Osteoblast (primary cell): ENCODE results near the gene ZNF778. TPM values are rescaled to one million over a fixed set of nuclear protein-coding genes. Genes with fewer than 3 reads are reported as not detected.
"Not testable (repeated sequence)": the region's sequence is repeated elsewhere in the genome, so short reads cannot be mapped to it uniquely, and the experiment has no call there.

ENCODE experiments used
- DNase-seq: peaks from one replicate; pipeline ENCODE4 v3.0.0; 2011; ENCODE audit warnings: low spot score, mixed read lengths; ENCODE audit not compliant: insufficient read length; ENCODE audit errors: missing footprints
- H2AFZ ChIP-seq: 2 replicates; pipeline ENCODE4 v1.6.0; 2011; ENCODE audit warnings: mild to moderate bottlenecking, low read length
- H3K27ac ChIP-seq: 2 replicates; pipeline ENCODE4 v1.5.1; 2011; ENCODE audit warnings: mild to moderate bottlenecking, low read depth, low read length, moderate library complexity
- H3K27me3 ChIP-seq: 2 replicates; pipeline ENCODE4 v1.6.0; 2012; ENCODE audit warnings: mild to moderate bottlenecking, control low read depth, inconsistent platforms, low read length, moderate library complexity; ENCODE audit not compliant: insufficient read depth
- H3K36me3 ChIP-seq: 2 replicates; pipeline ENCODE4 v1.5.1; 2011; ENCODE audit warnings: mild to moderate bottlenecking, low read length, control low read depth, moderate library complexity; ENCODE audit not compliant: insufficient read depth
- H3K4me1 ChIP-seq: 2 replicates; pipeline ENCODE4 v1.5.1; 2011; ENCODE audit warnings: mild to moderate bottlenecking, low read length, control low read depth, moderate library complexity; ENCODE audit not compliant: insufficient read depth
- H3K4me2 ChIP-seq: 2 replicates; pipeline ENCODE4 v1.6.0; 2011; ENCODE audit warnings: mild to moderate bottlenecking, low read length; ENCODE audit not compliant: insufficient read depth
- H3K4me3 ChIP-seq: fragments of 200-600 bp; sonication (generic); 3 replicates; pipeline ENCODE4 v1.5.1; 2012; ENCODE audit warnings: mild to moderate bottlenecking, low read length, inconsistent platforms; ENCODE audit not compliant: insufficient read depth
- H3K79me2 ChIP-seq: 2 replicates; pipeline ENCODE4 v1.6.0; 2012; ENCODE audit warnings: mild to moderate bottlenecking, low read length, control low read depth, inconsistent platforms; ENCODE audit not compliant: insufficient read depth
- H3K9me3 ChIP-seq: 2 replicates; pipeline ENCODE4 v1.5.1; 2011; ENCODE audit warnings: low read depth, low read length, control low read depth
- H4K20me1 ChIP-seq: 2 replicates; pipeline ENCODE4 v1.6.0; 2012; ENCODE audit warnings: mild to moderate bottlenecking, low read length, control low read depth; ENCODE audit not compliant: insufficient read depth
- total RNA-seq: library from RNA; depleted of rRNA; stranded (reverse); fragments of >200 nt; gene quantifications from 2 replicates; pipeline ENCODE4 v1.2.3, GENCODE V29; 2012
- TF ChIP-seq, protein P1 (sequence below): IDR thresholded peaks from 2 replicates; pipeline ENCODE4 v1.5.1; 2011; ENCODE audit warnings: mild to moderate bottlenecking, low read depth, low read length, moderate library complexity; ENCODE audit errors: extremely low read depth

Gene ZNF778
- total RNA-seq, 1 donor, result 8.7 TPM

DNA sequence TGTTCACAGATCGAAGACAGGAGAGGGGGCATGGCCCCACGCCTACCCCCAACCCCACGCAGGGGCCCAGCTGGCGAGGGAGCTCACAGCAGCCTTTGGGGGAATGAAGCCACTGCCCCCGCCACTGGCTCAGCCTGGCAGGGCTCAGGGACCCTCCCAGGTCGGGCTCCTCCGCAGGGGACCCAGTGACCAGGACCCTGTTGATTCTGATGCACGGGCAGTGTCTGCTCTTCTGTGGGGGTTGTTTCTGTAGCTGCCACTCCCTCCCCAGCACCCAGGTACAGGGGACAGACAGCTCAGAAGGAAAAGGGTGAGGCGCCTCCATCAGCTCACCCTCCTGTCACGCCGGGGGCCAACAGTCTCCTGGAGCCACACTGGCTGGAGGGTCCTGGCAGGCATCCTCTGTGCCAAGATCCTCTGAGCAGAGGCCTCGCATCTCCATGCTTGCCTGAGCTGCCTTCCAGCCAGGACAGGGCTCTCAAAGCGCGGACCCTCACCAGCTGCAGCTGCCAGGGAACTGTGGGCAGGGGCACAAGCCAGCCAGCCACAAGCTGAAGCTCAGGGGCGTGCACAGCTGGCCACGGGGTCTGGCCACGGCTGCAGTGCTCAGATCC is 49.1 kb downstream of the ZNF778 start:
- peaks cover 42% of the 10 kb centered on the region for H3K36me3 ChIP-seq
- H3K4me2 ChIP-seq, result no peak overlapping the region
- peaks cover 17% of the 10 kb centered on the region for H4K20me1 ChIP-seq
- peaks cover 17% of the 10 kb centered on the region for H3K79me2 ChIP-seq
- no peaks in the 10 kb centered on the region for H3K27me3 ChIP-seq
- H3K4me3 ChIP-seq, result no peak overlapping the region
- no peak overlapping the region for H2AFZ ChIP-seq
- H3K27ac ChIP-seq, result no peak overlapping the region
- peak; percentile 49 for DNase-seq
- TF ChIP-seq, protein P1, sequence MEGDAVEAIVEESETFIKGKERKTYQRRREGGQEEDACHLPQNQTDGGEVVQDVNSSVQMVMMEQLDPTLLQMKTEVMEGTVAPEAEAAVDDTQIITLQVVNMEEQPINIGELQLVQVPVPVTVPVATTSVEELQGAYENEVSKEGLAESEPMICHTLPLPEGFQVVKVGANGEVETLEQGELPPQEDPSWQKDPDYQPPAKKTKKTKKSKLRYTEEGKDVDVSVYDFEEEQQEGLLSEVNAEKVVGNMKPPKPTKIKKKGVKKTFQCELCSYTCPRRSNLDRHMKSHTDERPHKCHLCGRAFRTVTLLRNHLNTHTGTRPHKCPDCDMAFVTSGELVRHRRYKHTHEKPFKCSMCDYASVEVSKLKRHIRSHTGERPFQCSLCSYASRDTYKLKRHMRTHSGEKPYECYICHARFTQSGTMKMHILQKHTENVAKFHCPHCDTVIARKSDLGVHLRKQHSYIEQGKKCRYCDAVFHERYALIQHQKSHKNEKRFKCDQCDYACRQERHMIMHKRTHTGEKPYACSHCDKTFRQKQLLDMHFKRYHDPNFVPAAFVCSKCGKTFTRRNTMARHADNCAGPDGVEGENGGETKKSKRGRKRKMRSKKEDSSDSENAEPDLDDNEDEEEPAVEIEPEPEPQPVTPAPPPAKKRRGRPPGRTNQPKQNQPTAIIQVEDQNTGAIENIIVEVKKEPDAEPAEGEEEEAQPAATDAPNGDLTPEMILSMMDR, result no peak
- peaks cover 16% of the 10 kb centered on the region for H3K4me1 ChIP-seq
- H3K9me3 ChIP-seq, result no peaks in the 10 kb centered on the region

- Histone ChIP-seq H3K36me3 (peaks cover 53% of the 10 kb centered on the region), H4K20me1 (peaks cover 17% of the 10 kb centered on the region), H3K4me1 (peaks cover 16% of the 10 kb centered on the region), H3K79me2 (peaks cover 28% of the 10 kb centered on the region)
- not testable (repeated sequence) for H3K9me3 ChIP-seq, H2AFZ ChIP-seq, H3K4me2 ChIP-seq, H3K27me3 ChIP-seq, H3K4me3 ChIP-seq, H3K27ac ChIP-seq, DNase-seq
Measured at GRCh38 chr16:89267746-89268145, 50.2 kb downstream of the ZNF778 start.

- peak overlapping the region; percentile 18 for H3K27ac ChIP-seq
- H3K4me2 ChIP-seq, result no peak overlapping the region
- H2AFZ ChIP-seq, result no peak overlapping the region
- peaks cover 16% of the 10 kb centered on the region for H3K4me1 ChIP-seq
- DNase-seq, result no peak
- no peaks in the 10 kb centered on the region for H3K27me3 ChIP-seq
- H3K4me3 ChIP-seq, result no peak overlapping the region
- H3K79me2 ChIP-seq, result peaks cover 34% of the 10 kb centered on the region
- TF ChIP-seq, protein P1, result no peak
- H4K20me1 ChIP-seq, result peaks cover 17% of the 10 kb centered on the region
- H3K36me3 ChIP-seq, result peaks cover 61% of the 10 kb centered on the region
- no peaks in the 10 kb centered on the region for H3K9me3 ChIP-seq
Measured at GRCh38 chr16:89268585-89268984, 51.1 kb downstream of the ZNF778 start.

DNA sequence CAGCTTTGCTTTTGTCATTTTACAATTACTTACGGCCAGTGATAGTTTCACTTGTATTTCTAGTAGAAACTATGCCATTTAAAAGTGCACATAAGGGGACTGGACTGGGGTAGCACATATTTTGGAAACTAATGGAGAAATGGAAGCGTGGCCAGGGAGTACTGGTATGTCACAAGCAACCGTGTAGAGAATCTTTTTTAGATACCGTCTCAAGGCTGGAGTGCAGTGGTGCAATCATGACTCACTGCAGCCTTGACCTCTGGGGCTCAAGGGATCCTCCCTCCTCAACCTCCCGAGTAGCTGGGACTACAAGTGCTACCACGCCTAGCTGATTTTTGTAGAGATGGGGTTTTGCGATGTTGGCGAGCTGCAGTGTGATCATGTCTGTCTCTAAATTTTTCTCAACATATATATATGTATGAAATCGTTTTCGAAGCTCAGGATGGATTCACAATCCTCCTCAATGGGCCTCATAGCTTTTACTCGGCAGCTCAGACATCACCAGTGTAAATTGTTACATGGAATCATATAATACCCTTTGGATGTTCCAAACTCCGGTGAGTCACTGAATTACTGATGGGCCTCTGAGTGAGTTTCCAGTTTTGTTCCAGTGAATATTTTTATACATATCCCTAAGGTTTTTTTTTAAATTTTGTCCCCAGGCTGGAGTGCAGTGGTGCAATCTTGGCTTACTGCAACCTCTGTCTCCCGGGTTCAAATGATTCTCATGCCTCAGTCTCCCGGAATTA is 51.7 kb downstream of the ZNF778 start:
- Histone ChIP-seq H3K4me3 (no peak overlapping the region), H3K27ac (peak overlapping the region; percentile 18), H3K79me2 (peaks cover 40% of the 10 kb centered on the region), H3K27me3 (no peaks in the 10 kb centered on the region), H2AFZ (no peak overlapping the region), H3K4me1 (peaks cover 16% of the 10 kb centered on the region), H3K36me3 (peaks cover 66% of the 10 kb centered on the region), H3K9me3 (no peaks in the 10 kb centered on the region), H4K20me1 (peaks cover 17% of the 10 kb centered on the region), H3K4me2 (no peak overlapping the region)
- DNase-seq, result peak; percentile 95
- TF ChIP-seq, protein P1, result no peak
